Type B pancreatic cell (in vitro differentiated cells): Measurements from ENCODE around the gene MRTFA. TPM values are rescaled to one million over a fixed set of nuclear protein-coding genes. Genes with fewer than 3 reads are reported as not detected.

Source experiments
- DNase-seq: peaks from one replicate; pipeline ENCODE4 v3.0.0; 2021; ENCODE audit warnings: mixed read lengths; ENCODE audit not compliant: unreplicated experiment; ENCODE audit errors: extremely low spot score
- H3K27ac Mint-ChIP-seq: 2 replicates; pipeline ENCODE4 v1.8.0; 2021; ENCODE audit warnings: mild to moderate bottlenecking, mixed read lengths
- H3K27me3 Mint-ChIP-seq: 2 replicates; pipeline ENCODE4 v1.8.0; 2021; ENCODE audit warnings: mixed read lengths
- H3K36me3 Mint-ChIP-seq: 2 replicates; pipeline ENCODE4 v1.8.0; 2021; ENCODE audit warnings: mixed read lengths
- H3K4me1 Mint-ChIP-seq: one replicate; pipeline ENCODE4 v1.8.0; 2021; ENCODE audit warnings: mixed read lengths; ENCODE audit not compliant: unreplicated experiment
- H3K4me3 Mint-ChIP-seq: 2 replicates; pipeline ENCODE4 v1.8.0; 2021; ENCODE audit warnings: mild to moderate bottlenecking, mixed read lengths
- H3K9me3 Mint-ChIP-seq: 2 replicates; pipeline ENCODE4 v1.8.0; 2021; ENCODE audit warnings: mixed read lengths
- total RNA-seq: library from RNA; stranded (reverse); gene quantifications from 2 replicates; pipeline ENCODE4 v1.2.1, GENCODE V29; 2021; ENCODE audit warnings: low replicate concordance
- TF ChIP-seq, protein P1 (sequence below): fragments of 200-600 bp; sonication (generic); conservative IDR thresholded peaks from 2 replicates; pipeline ENCODE4 v1.5.0; 2021; ENCODE audit warnings: antibody characterized with exemption, mild to moderate bottlenecking

The MRTFA gene
- total RNA-seq, 1 donor from 2014 or later, result 49.8 TPM

DNA sequence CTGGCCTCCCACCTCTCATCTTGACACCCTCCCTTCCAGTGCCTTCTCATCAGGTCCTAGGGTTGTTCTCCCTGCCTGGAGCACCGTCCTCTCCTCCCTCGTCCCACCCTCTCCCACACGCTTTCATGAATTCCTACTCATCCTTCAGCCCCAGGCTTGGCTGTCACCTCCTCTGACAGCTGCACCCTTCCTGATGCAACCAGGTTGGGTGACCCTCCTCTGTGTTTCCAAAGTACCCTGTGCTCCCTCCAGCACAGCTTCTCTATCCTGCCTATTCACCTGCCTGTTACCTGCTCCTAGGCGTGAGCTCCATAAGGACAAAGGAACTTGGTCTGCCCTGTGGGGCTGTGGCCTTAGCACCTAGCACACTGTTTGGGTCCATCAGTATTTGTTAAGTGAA lies 207.7 kb downstream of the MRTFA start:
- TF ChIP-seq, protein P1, sequence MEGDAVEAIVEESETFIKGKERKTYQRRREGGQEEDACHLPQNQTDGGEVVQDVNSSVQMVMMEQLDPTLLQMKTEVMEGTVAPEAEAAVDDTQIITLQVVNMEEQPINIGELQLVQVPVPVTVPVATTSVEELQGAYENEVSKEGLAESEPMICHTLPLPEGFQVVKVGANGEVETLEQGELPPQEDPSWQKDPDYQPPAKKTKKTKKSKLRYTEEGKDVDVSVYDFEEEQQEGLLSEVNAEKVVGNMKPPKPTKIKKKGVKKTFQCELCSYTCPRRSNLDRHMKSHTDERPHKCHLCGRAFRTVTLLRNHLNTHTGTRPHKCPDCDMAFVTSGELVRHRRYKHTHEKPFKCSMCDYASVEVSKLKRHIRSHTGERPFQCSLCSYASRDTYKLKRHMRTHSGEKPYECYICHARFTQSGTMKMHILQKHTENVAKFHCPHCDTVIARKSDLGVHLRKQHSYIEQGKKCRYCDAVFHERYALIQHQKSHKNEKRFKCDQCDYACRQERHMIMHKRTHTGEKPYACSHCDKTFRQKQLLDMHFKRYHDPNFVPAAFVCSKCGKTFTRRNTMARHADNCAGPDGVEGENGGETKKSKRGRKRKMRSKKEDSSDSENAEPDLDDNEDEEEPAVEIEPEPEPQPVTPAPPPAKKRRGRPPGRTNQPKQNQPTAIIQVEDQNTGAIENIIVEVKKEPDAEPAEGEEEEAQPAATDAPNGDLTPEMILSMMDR, result no peak
- no peak for DNase-seq
- H3K27me3 Mint-ChIP-seq, result no peaks in the 10 kb centered on the region
- peaks cover 22% of the 10 kb centered on the region for H3K36me3 Mint-ChIP-seq
- peak overlapping the region; percentile 94 for H3K27ac Mint-ChIP-seq
- H3K4me1 Mint-ChIP-seq, result peaks cover 6% of the 10 kb centered on the region
- H3K4me3 Mint-ChIP-seq, result peak overlapping the region; percentile 21
- no peaks in the 10 kb centered on the region for H3K9me3 Mint-ChIP-seq

DNA sequence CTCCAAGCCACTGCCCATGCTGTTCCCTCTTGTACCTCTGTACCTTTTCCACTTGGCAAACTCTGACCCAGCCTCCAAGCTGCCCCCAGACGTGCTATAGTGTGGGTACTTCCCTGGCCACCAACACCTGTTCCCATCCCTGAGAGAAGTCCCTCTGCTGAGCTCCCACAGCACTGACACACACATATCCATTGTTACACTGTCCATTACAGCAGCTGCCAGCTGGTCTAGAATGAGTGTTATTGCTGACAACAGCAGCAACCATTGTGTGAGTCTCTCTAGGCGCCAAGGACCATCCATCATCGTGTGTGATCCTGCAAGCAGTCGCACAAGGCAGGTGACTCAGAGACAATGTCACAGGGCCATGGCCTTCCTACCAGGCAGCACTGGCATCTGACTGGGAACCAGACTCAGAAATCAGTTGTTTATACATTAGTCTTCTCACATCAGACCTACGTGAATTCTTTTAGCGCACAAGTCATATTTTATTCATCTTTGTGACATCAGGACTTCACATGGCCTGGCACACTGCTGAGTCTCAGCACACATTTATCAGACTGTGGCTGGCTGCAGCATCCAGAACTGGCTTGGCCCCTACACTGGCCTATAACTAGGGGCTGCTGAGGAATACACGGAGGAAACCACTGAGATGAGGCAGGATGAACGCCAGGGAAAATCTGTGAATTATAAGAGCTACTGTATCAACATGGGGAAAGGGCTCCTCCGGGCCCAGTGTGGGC lies 209.8 kb downstream of the MRTFA start:
- Mint-ChIP-seq H3K9me3 (no peaks in the 10 kb centered on the region), H3K36me3 (peaks cover 26% of the 10 kb centered on the region), H3K4me3 (peak overlapping the region; percentile 13), H3K27ac (peak overlapping the region; percentile 82), H3K27me3 (no peaks in the 10 kb centered on the region), H3K4me1 (peaks cover 6% of the 10 kb centered on the region)
- TF ChIP-seq, protein P1, result no peak
- no peak for DNase-seq

DNA sequence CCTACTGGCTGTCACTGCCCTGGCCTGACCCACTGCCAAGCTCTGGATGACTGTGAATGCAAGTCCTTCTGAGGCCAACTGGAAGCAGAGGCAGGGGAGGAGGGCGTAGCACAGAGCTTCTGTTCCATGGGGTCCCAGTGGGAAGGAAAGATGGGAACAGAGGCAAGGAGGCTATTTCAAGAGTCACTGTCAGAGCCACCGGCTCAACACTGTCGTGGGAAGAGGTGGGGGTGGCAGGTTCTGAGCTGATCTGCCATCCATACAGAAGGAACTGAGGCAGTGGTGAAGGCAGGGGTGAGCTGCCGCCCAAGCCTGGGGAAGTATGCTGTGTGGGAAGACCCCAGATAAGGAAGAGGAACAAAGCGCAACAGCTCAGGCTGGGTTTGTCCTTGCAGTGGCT lies 211.4 kb downstream of the MRTFA start:
- Mint-ChIP-seq H3K9me3 (no peaks in the 10 kb centered on the region), H3K4me3 (no peak overlapping the region), H3K36me3 (peaks cover 19% of the 10 kb centered on the region), H3K27me3 (no peaks in the 10 kb centered on the region), H3K4me1 (peaks cover 6% of the 10 kb centered on the region), H3K27ac (no peak overlapping the region)
- TF ChIP-seq, protein P1, result no peak
- no peak for DNase-seq

DNA sequence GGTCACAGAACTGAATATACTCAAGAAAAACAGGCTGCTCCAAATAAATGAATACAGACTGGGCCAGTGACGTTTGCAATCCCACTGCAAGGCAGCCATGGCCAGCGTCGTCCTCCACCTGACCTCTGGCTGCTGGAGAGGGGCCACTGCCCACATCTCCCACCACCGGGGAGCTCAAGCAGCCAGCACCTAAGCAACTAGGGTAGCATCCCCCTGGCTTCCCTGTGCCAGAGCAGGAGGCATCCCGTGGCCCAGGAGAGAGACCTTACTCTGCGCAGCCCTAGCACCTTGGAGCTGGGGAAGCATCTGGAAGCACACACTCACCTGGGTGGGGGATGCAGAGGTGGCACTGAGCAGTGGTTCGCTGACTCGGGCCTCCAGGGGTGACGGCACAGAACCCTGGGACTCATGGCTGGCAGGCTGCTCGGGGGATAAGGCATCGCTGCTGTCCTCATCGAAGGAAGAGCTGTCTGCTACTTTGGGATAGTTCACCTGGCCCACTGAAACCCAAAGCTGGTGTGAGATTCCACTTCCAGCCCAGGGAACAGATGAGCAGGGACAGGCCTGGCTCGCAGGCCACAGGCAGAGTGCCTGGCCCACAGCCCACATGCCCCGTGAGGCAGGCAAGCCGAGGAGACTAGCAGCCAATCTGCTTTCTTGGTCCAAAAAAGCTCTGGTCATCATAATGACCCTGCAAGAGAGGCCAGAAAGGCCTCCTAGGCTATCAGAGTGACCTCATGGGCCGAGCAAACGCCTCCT lies 212.5 kb downstream of the MRTFA start:
- H3K4me1 Mint-ChIP-seq, result peaks cover 6% of the 10 kb centered on the region
- TF ChIP-seq, protein P1, result no peak
- H3K4me3 Mint-ChIP-seq, result no peak overlapping the region
- H3K36me3 Mint-ChIP-seq, result peaks cover 18% of the 10 kb centered on the region
- H3K27me3 Mint-ChIP-seq, result no peaks in the 10 kb centered on the region
- H3K9me3 Mint-ChIP-seq, result no peaks in the 10 kb centered on the region
- no peak for DNase-seq
- H3K27ac Mint-ChIP-seq, result no peak overlapping the region

DNA sequence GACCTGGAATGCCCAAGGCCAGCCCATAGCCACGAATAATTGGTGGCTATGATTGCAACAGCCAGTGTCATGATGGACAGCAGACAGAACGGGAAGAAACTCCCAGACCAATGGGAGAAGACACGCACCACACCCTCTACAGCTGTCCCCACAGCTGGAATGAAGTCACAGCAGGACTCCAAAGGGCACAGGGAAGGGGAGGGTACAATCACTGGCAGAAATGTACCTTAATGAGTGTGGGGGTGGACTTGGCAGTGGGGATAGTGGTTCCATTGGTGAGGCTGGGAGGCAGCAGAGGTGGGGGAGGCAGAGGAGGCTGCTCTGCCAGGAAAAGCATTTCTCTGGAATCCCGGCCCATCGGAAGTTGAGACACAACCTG lies 213.2 kb downstream of the MRTFA start:
- Mint-ChIP-seq H3K27ac (peak overlapping the region; percentile 15), H3K36me3 (peaks cover 13% of the 10 kb centered on the region), H3K4me1 (peaks cover 6% of the 10 kb centered on the region), H3K9me3 (no peaks in the 10 kb centered on the region), H3K4me3 (no peak overlapping the region), H3K27me3 (no peaks in the 10 kb centered on the region)
- DNase-seq, result no peak
- TF ChIP-seq, protein P1, result no peak
